ENCODE results near the gene TBL1Y.

Gene TBL1Y

DNA sequence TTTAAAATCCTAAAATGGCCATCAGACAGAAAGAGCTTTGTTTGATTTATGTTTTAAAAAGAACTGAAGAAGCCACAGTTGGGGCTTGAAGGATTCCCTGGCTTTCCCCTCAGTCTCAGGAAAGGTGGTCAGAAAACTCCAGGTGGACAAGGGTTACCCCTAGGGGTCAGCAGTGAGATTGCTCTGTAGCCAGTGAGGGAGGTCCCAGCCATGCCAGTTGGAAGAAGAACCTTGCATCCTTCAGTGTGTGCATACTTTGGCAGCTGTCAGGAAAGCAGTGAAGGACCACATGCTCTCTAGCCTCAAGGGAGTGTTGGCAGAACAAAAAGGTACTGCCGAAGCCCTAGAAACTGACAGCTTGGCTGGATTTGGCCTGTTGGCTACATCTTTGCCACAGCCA is 182.3 kb downstream of the TBL1Y start:
- DNase-seq = no peak

DNA sequence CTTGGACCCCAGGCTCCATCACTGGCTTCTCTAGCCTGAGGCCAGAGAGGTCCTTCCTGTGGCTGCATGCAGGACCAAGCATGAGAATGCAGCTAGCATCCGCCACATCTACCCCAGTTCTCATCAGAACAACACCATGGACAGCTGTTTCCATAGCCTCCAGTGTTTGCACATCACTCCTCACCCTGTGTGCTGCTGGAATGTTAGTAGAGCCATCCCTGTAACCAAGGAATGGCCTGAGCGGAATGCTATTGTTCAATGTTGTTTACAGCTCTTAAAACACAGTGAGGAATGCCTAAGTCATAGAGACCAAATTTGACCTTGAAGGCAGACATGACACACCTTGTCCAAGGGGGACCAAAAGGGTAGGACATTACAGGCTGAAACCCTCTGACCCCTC is 183.9 kb downstream of the TBL1Y start:
- no peak for DNase-seq

DNA sequence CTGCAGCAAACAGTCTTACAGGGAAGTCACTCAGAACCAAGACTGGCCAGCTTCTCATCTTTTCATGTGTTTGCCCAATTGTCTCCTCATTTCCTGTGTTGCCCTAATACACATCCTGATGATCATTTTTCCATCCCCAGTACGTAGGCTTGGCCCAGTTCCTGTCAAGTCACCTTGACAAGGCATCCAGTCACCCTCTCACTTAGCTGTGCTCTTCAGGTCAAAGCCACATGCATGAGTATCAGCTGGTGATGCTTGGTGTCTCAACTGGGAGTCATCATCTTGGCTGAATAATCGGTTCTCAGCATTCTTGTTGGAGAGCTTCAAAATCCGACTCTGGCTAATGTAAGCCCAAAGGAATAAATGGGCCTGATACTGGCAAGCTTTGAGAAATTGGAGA is 186.5 kb downstream of the TBL1Y start:
- DNase-seq = no peak

DNA sequence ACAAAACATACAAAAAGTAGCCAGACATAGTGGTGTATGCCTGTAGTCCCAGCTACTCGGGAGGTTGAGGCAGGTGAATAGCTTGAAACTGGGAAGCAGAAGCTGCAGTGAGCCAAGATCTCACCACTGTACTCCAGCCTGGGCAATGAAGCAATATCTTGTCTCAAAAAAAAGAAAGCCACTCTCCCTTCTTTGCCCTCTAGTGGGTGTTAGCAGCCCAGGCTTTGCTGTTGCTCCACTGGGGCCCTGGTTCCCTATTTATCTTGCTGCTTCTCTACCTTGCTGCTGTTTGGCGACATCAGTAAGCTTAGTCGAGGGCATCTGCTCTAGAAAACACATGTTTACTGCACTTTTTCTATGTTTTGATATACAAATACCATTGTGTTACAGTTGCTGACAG is 189.2 kb downstream of the TBL1Y start:
- no peak for DNase-seq

DNA sequence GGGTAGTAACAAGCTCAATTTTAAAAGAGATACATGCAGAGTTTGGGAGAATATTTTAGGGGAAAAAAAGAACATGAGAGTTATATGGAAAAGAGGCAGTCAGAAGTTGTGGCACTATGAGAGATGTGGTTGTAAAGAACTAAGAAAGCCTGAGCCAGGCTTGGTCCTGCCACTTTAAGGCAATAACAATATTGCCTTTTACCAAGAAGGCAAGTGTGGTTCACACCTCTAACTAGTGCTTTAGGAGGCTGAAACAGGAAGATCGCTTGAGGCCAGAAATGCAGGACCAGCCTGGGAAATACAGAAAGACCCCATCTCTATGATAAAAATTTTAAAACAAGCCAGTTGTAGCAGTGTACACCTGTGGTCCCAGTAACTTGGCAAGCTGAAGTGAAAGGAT is 192.2 kb downstream of the TBL1Y start:
- DNase-seq = no peak

DNA sequence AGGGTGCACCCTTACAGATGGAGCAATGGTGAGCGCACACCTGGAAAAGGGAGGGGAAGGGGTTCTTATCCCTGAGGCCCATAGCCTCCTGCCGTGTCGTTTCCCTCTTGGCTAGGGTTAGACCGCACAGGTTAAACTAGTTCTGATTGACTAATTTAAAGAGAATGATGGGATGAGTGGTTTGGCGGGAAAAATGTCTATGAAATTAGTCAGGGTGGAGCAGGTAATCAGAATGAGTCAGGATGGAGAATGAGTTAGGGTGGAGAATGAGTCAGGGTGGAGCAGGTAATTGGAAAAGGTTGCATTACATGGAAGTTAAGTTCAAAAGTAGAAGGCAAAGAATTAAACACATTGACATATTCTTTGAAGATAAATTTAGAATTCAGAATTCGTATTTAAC is 196.7 kb downstream of the TBL1Y start:
- DNase-seq = no peak

DNA sequence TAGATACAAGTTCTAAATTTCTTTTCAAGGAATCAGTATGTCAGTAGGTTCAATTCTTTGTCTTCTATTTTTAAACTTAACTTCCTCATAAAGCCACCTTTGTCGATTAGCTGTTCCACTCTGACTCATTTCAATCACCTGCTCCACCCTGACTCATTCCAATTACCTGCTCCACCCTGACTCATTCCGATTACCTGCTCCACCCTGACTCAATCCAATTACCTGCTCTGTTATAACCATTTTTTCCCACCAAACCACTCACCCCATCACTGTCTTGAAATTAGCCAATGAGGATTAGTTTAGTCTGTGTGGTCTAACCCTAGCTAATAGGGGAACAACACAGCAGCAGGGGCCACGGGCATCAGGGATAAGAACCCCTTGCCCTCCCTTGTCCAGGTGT is 199.6 kb downstream of the TBL1Y start:
- no peak for DNase-seq

DNA sequence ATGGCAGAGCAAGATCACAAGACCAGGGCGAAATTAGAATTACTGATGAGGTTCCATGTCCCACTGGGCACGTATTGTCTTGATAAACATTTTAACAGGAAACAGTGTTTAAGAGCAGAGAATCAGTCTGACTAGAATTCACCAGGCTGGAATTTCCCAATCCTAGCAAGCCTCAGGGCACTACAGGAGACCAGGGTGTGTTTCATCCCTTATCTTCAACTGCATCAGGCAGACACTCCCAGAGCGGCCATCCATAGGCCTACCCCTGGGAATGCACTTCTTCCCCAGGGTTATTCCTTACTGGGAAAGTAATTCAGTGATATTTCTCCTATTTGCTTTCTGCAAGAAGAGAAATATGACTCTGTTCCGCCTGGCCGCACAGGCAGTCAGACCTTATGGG is 205.4 kb downstream of the TBL1Y start:
- no peak for DNase-seq

DNA sequence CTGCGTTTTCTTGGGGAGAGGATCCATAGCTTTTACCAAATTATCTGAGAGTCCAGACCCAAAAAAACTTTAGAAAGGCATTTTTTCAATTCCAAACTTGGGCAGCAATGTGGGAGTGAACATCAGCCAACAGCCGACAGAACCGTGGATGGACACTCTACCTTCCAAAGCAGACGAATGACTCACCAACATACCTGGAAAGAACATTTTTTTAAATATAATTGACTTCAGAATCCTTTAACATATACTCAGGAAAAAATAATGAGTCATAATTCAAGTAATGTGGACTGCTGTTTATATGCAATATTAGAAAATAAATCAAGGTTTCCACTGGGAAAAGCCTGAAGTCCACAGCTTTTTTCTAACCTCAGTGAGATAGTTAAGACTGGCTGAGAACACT is 211.7 kb downstream of the TBL1Y start:
- no peak for DNase-seq

DNA sequence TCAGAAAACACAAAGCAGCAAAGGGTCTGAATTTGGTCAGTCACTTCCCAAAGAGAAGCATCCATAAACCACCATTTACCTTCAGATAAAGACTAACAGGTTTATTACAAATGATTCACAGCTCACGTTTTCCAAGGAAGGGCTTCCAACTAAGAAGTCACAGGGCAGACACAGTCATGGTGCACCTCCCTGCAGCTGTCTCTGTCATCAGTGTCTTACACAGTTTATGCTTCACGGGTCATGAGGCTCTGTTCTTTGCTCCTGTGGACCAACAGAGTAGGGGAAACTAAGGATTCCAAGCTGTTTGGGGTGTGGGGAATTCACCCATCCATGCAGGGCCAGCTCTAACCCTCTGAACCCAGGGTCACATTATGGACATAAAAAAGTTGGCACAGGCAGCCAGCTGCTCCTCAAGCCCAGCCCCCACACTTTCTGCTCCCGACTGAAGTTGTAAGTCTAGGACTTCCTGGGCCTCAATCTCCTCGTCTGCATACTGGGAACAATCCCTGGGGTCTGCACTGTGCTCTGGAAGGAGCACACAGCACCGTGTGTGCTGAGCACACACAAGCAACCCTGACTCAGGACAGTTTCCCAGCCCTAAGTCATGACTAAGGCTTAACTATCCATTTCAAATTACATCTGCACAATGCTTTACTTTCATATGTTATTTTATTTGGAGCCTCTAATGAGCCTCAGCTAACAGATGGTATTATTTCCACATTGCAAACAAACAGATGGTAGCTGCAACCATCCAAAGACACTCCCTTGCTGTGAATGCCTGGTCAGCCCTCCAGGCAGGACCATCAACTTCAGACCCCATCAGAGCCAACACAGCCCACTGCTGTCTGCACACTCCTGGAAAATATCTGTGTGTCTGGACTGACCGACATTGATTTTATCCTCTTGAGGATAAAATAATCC is 214.9 kb downstream of the TBL1Y start:
- no peak for DNase-seq

DNA sequence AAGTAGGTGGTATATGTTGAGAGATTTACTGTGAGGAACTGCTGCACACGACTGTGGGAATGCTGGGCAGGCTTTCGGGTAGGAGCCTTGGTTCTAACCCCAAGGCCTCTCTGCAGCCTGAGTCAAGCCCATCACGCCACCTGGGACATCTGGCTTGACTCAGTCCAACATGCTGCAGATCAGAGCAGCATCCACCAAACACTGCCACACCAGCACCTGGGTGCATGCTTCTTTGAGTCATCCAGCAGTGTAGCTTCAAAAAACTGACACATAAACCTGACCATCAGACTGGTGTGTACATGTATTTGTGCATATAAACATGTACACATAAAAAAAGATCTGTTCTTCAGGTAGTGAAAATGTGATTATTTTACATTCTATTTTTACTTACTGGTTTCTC is 217.7 kb downstream of the TBL1Y start:
- DNase-seq = no peak

All from NCI-H2107 (cell line).